ENCODE results near the gene FAM234A.

Gene FAM234A

DNA sequence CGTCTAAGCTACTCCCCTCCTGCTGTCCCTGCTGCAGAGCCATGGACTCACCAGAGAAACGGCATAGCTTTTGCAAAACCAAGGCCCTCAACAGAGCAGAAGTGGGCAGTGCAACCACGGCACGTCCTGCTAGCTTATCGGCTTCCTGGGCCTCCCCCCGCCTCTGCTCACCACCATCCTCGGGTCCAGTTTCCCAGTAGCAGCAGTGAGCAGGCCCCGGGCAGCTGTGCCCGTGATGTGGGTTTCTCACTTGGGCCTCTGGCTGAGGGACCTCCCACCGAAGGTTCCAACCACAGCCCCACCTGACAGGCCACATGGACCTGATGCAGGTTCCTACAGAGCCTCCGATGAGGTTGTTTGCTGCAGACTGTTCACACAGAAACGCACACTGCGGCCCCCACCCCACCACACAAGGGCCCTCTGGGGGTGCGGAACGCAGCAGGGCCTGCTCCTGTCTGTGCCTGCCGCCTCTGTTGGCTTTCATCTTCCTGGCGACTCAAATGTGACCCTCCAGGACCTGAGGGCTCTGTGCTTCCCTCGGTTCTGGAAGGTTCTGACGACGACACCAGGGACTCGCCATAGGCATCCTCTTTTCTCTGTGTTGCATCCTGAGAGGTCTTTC, 73.2 kb downstream of the FAM234A start:
- Histone ChIP-seq H3K9me3 (ENCODE audit: insufficient read depth, low read length) (no peaks in the 10 kb centered on the region), H3K79me2 (ENCODE audit: insufficient read depth, low read length) (no peaks in the 10 kb centered on the region), H3K4me3 (ENCODE audit: insufficient read depth, low read length, poor library complexity, severe bottlenecking) (no peak overlapping the region), H3K4me2 (ENCODE audit: low read depth, low read length, poor library complexity, severe bottlenecking) (no peak overlapping the region), H4K20me1 (ENCODE audit: low read depth, low read length) (no peaks in the 10 kb centered on the region), H2AFZ (ENCODE audit: low read depth, low read length, severe bottlenecking) (no peak overlapping the region), H3K27me3 (ENCODE audit: low read length) (no peaks in the 10 kb centered on the region), H3K27ac (ENCODE audit: low read depth, low read length) (no peak overlapping the region), H3K36me3 (ENCODE audit: low read length) (no peaks in the 10 kb centered on the region), H3F3A (ENCODE audit: insufficient read depth) (no peaks in the 10 kb centered on the region), H3K9ac (ENCODE audit: low read length) (no peak overlapping the region), H3K9me2 (replicated peaks; ENCODE audit: insufficient read depth, low read length) (no peaks in the 10 kb centered on the region)
- no peak for TF ChIP-seq EZH2phosphoT487 (conservative IDR thresholded peaks at IDR 0.05; ENCODE audit: low read length)

DNA sequence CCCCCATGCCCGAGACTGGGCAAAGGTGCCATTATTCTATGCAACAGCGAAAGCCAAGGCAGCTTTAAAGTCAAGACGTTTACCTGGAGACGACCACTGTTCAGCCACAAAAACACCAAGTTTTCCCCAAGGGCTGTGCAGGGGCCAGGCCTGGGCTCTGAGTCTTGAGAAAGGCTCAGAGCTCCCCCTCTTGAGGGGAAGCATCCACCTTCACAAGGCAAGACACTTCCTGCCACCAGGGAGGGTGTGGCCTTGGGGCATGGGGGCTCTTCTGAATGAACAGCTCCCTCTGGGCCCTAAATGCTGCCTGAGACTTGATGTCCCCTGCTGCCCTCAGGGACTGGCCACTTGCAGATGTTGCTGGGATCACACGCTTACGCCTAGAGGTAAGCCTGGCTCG, 74.9 kb downstream of the FAM234A start:
- Histone ChIP-seq H3K9me3 (ENCODE audit: insufficient read depth, low read length) (no peaks in the 10 kb centered on the region), H3K9me2 (replicated peaks; ENCODE audit: insufficient read depth, low read length) (no peaks in the 10 kb centered on the region), H3K4me3 (ENCODE audit: insufficient read depth, low read length, poor library complexity, severe bottlenecking) (no peak overlapping the region), H3K4me2 (ENCODE audit: low read depth, low read length, poor library complexity, severe bottlenecking) (no peak overlapping the region), H4K20me1 (ENCODE audit: low read depth, low read length) (no peaks in the 10 kb centered on the region), H2AFZ (ENCODE audit: low read depth, low read length, severe bottlenecking) (no peak overlapping the region), H3F3A (ENCODE audit: insufficient read depth) (no peaks in the 10 kb centered on the region), H3K79me2 (ENCODE audit: insufficient read depth, low read length) (no peaks in the 10 kb centered on the region), H3K9ac (ENCODE audit: low read length) (no peak overlapping the region), H3K27me3 (ENCODE audit: low read length) (no peaks in the 10 kb centered on the region), H3K36me3 (ENCODE audit: low read length) (no peaks in the 10 kb centered on the region), H3K27ac (ENCODE audit: low read depth, low read length) (no peak overlapping the region)
- TF ChIP-seq EZH2phosphoT487 (conservative IDR thresholded peaks at IDR 0.05; ENCODE audit: low read length) = no peak
- TF ChIP-seq, protein P1, sequence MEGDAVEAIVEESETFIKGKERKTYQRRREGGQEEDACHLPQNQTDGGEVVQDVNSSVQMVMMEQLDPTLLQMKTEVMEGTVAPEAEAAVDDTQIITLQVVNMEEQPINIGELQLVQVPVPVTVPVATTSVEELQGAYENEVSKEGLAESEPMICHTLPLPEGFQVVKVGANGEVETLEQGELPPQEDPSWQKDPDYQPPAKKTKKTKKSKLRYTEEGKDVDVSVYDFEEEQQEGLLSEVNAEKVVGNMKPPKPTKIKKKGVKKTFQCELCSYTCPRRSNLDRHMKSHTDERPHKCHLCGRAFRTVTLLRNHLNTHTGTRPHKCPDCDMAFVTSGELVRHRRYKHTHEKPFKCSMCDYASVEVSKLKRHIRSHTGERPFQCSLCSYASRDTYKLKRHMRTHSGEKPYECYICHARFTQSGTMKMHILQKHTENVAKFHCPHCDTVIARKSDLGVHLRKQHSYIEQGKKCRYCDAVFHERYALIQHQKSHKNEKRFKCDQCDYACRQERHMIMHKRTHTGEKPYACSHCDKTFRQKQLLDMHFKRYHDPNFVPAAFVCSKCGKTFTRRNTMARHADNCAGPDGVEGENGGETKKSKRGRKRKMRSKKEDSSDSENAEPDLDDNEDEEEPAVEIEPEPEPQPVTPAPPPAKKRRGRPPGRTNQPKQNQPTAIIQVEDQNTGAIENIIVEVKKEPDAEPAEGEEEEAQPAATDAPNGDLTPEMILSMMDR (IDR thresholded peaks at IDR 0.05; ENCODE audit: insufficient read depth, low read length, poor library complexity, severe bottlenecking) = no peak

GRCh38 chr16:311725-312124, 77.1 kb downstream of the FAM234A start:
- H3K9me3 ChIP-seq (ENCODE audit: insufficient read depth, low read length) = no peaks in the 10 kb centered on the region
- no peak overlapping the region for H3K9ac ChIP-seq (ENCODE audit: low read length)
- no peak overlapping the region for H3K4me3 ChIP-seq (ENCODE audit: insufficient read depth, low read length, poor library complexity, severe bottlenecking)
- H2AFZ ChIP-seq (ENCODE audit: low read depth, low read length, severe bottlenecking) = no peak overlapping the region
- TF ChIP-seq, protein P1 (IDR thresholded peaks at IDR 0.05; ENCODE audit: insufficient read depth, low read length, poor library complexity, severe bottlenecking) = no peak
- no peak for TF ChIP-seq EZH2phosphoT487 (conservative IDR thresholded peaks at IDR 0.05; ENCODE audit: low read length)
- H3F3A ChIP-seq (ENCODE audit: insufficient read depth) = no peaks in the 10 kb centered on the region
- H3K4me2 ChIP-seq (ENCODE audit: low read depth, low read length, poor library complexity, severe bottlenecking) = no peak overlapping the region
- no peaks in the 10 kb centered on the region for H3K79me2 ChIP-seq (ENCODE audit: insufficient read depth, low read length)
- no peak overlapping the region for H3K27ac ChIP-seq (ENCODE audit: low read depth, low read length)
- no peaks in the 10 kb centered on the region for H3K9me2 ChIP-seq (replicated peaks; ENCODE audit: insufficient read depth, low read length)
- no peaks in the 10 kb centered on the region for H4K20me1 ChIP-seq (ENCODE audit: low read depth, low read length)
- no peaks in the 10 kb centered on the region for H3K27me3 ChIP-seq (ENCODE audit: low read length)
- H3K36me3 ChIP-seq (ENCODE audit: low read length) = no peaks in the 10 kb centered on the region

DNA sequence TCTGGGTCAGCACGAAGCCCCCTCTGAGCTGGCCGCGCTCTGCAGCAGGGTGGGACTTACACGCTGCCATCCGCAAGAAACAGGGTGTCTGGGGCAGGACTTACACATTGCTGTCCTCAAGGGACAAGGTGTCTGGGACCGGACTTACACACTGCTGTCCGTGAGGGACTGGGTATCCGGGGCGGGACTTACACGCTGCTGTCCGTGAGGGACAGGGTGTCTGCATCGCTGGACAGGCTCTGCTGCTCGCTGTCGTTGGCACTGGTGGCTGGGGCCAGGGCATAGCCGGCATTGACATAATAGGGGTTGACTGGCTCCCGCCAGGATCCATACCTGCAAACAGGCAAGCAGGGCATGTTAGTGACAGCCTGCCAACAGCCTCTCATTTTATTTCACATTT, 79.7 kb downstream of the FAM234A start:
- no peaks in the 10 kb centered on the region for H3K36me3 ChIP-seq (ENCODE audit: low read length)
- H4K20me1 ChIP-seq (ENCODE audit: low read depth, low read length) = no peaks in the 10 kb centered on the region
- H3K27me3 ChIP-seq (ENCODE audit: low read length) = no peaks in the 10 kb centered on the region
- H3K4me2 ChIP-seq (ENCODE audit: low read depth, low read length, poor library complexity, severe bottlenecking) = no peak overlapping the region
- no peaks in the 10 kb centered on the region for H3F3A ChIP-seq (ENCODE audit: insufficient read depth)
- no peak for TF ChIP-seq EZH2phosphoT487 (conservative IDR thresholded peaks at IDR 0.05; ENCODE audit: low read length)
- TF ChIP-seq, protein P1 (IDR thresholded peaks at IDR 0.05; ENCODE audit: insufficient read depth, low read length, poor library complexity, severe bottlenecking) = no peak
- H3K79me2 ChIP-seq (ENCODE audit: insufficient read depth, low read length) = no peaks in the 10 kb centered on the region
- H3K27ac ChIP-seq (ENCODE audit: low read depth, low read length) = no peak overlapping the region
- no peak overlapping the region for H3K9ac ChIP-seq (ENCODE audit: low read length)
- no peaks in the 10 kb centered on the region for H3K9me2 ChIP-seq (replicated peaks; ENCODE audit: insufficient read depth, low read length)
- no peaks in the 10 kb centered on the region for H3K9me3 ChIP-seq (ENCODE audit: insufficient read depth, low read length)
- H2AFZ ChIP-seq (ENCODE audit: low read depth, low read length, severe bottlenecking) = no peak overlapping the region
- H3K4me3 ChIP-seq (ENCODE audit: insufficient read depth, low read length, poor library complexity, severe bottlenecking) = no peak overlapping the region
